ENCODE results near the gene ARHGEF12. TPM values are rescaled to one million over a fixed set of nuclear protein-coding genes. Genes with fewer than 3 reads are reported as not detected.

ARHGEF12 gene
- total and polyA plus RNA-seq, 7 donors: 18.6 to 129 (median 80.5) TPM

DNA sequence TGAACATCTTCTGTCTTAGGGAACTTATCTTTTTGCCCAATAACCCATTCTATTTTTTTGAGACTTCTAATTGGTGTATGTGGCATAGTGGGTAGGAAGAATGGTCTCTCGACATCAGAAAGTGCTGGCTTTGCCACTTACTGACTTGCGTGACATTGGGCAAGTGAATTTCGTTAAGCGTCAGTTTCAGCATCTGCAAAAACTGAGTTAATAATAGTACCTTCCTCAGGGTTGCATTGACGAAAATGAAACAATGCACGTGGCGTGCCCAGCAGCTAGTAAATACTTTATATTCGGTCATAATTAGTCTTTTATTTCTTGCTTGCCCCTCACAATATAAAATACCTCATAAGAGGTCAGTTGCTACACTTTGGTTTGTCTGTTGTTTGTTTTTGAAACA is 162.9 kb downstream of the ARHGEF12 start:
- 85 to 91% methylated on average over 8 of the region's 8 CpGs for WGBS, 2 donors
- Histone ChIP-seq H3K4me3 (no peak overlapping the region), H3K27ac (no peak overlapping the region)

DNA sequence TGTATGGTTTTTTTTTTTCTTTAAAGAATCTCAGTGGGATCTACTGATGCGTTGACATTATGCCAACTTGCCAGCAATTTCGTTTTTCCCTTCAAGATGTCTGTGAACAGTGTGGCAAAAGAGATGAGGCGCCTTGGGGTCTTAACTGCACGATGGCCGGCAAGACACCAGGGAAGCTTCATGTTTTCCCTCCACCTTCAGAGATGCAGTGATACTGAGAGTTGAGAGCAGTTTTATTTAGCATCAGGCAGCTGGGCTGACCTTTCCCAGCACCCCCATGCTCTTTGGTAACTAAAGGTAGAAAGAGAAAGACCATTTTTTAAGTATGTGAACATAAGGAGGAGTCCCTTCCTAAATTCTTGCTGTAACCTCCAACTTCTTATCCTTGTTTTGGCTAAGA is 163.6 kb downstream of the ARHGEF12 start:
- Histone ChIP-seq H3K9me3 (no peaks in the 10 kb centered on the region), H3K4me3 (no peak overlapping the region), H3K4me1 (peaks cover 0 to 28% (median 14%) of the 10 kb centered on the region in 4 donors), H3K27ac (no peak overlapping the region), H3K36me3 (no peaks in the 10 kb centered on the region), H3K27me3 (no peaks in the 10 kb centered on the region)
- DNase-seq: no peak
- intact Hi-C loops (cut with DNase I): no loop called here
- no peak for TF ChIP-seq EP300 (IDR thresholded peaks at IDR 0.05)
- TF ChIP-seq, protein P1, sequence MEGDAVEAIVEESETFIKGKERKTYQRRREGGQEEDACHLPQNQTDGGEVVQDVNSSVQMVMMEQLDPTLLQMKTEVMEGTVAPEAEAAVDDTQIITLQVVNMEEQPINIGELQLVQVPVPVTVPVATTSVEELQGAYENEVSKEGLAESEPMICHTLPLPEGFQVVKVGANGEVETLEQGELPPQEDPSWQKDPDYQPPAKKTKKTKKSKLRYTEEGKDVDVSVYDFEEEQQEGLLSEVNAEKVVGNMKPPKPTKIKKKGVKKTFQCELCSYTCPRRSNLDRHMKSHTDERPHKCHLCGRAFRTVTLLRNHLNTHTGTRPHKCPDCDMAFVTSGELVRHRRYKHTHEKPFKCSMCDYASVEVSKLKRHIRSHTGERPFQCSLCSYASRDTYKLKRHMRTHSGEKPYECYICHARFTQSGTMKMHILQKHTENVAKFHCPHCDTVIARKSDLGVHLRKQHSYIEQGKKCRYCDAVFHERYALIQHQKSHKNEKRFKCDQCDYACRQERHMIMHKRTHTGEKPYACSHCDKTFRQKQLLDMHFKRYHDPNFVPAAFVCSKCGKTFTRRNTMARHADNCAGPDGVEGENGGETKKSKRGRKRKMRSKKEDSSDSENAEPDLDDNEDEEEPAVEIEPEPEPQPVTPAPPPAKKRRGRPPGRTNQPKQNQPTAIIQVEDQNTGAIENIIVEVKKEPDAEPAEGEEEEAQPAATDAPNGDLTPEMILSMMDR (IDR thresholded peaks at IDR 0.05): no peak
- TF ChIP-seq POLR2AphosphoS5 (IDR thresholded peaks at IDR 0.05): no peak
- 77% methylated on average over 5 of the region's 5 CpGs for WGBS, 2 donors

More for the DNA sequence above, 162.9 kb downstream of the ARHGEF12 start:
- intact Hi-C loops (cut with DNase I): no loop called here
- no peaks in the 10 kb centered on the region for H3K9me3 ChIP-seq
- TF ChIP-seq, protein P1 (IDR thresholded peaks at IDR 0.05): no peak
- peaks cover 0 to 23% (median 14%) of the 10 kb centered on the region in 4 donors for H3K4me1 ChIP-seq
- no peaks in the 10 kb centered on the region for H3K27me3 ChIP-seq
- no peak for DNase-seq
- H3K36me3 ChIP-seq: no peaks in the 10 kb centered on the region

DNA sequence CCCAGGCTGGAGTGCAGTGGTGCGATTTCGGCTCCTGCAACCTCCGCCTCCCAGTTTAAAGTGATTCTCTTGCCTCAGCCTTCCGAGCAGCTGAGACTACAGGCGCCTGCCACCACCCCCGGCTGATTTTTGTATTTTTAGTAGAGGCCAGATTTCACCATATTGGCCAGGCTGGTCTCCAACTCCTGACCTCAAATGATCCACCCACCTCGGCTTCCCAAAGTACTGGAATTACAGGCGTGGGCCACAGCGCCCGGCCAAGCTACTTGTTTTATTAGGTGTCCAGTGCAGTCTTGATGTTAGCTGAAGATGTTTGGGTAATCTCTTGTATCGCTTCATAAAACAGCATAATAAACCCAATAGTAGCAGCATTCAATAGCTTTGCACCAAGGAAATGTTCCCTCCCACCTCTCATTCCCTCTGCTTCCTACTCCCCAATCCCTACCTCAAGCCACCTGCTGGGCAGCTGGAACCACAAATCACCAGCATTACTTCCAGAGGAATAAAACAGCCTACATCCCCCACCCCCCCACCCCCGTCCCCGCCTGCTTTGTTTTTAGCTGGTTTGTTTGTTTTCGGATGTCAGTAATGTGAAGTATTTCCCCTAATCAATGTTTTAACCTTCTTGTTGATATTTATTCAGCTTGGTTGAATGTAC is 164.3 kb downstream of the ARHGEF12 start:
- H3K27me3 ChIP-seq: no peaks in the 10 kb centered on the region
- intact Hi-C loops (cut with DNase I): no loop called here
- no peaks in the 10 kb centered on the region for H3K36me3 ChIP-seq
- peaks cover 0 to 28% (median 14%) of the 10 kb centered on the region in 4 donors for H3K4me1 ChIP-seq
- DNase-seq: no peak
- H3K4me3 ChIP-seq: no peak overlapping the region
- H3K9me3 ChIP-seq: no peaks in the 10 kb centered on the region
- no peak overlapping the region for H3K27ac ChIP-seq
- TF ChIP-seq POLR2A (IDR thresholded peaks at IDR 0.05): no peak
- TF ChIP-seq POLR2AphosphoS5 (IDR thresholded peaks at IDR 0.05): no peak
- TF ChIP-seq EP300 (IDR thresholded peaks at IDR 0.05): no peak
- TF ChIP-seq, protein P1 (IDR thresholded peaks at IDR 0.05): no peak
- 43 to 53% methylated on average over 14 of the region's 14 CpGs for WGBS, 2 donors

GRCh38 chr11:120501440-120501839 is 165.2 kb downstream of the ARHGEF12 start:
- WGBS, 2 donors: 36 to 51% methylated on average over 2 of the region's 2 CpGs
- no peak overlapping the region for H3K4me3 ChIP-seq
- H3K27ac ChIP-seq: peak overlapping the region in 1 of 4 donors; percentile 9
- no peak for DNase-seq
- TF ChIP-seq EP300 (IDR thresholded peaks at IDR 0.05) (peak in 1 of 4 donors; percentile 11), POLR2A (IDR thresholded peaks at IDR 0.05) (no peak), POLR2AphosphoS5 (IDR thresholded peaks at IDR 0.05) (peak in 3 of 4 donors; percentile 18 to 76 (median 56))
- TF ChIP-seq, protein P1 (IDR thresholded peaks at IDR 0.05): no peak
- peaks cover 0 to 23% (median 14%) of the 10 kb centered on the region in 4 donors for H3K4me1 ChIP-seq
- no peaks in the 10 kb centered on the region for H3K27me3 ChIP-seq
- no peaks in the 10 kb centered on the region for H3K9me3 ChIP-seq
- no peaks in the 10 kb centered on the region for H3K36me3 ChIP-seq
- intact Hi-C loops (cut with DNase I): no loop called here

Measured in sigmoid colon (tissue), 7 donors.